Measurements from ENCODE around the gene GJD2. TPM values are rescaled to one million over a fixed set of nuclear protein-coding genes. Genes with fewer than 3 reads are reported as not detected.

Gene GJD2
- total RNA-seq, 1 donor from 2014 or later = 0.38 TPM

GRCh38 chr15:34739346-34739745 is 15.5 kb downstream of the GJD2 start:
- DNase-seq (ENCODE audit: low spot score, unreplicated experiment) = no peak
- Mint-ChIP-seq H3K36me3 (ENCODE audit: insufficient read depth) (no peaks in the 10 kb centered on the region), H3K4me3 (ENCODE audit: low read depth) (no peak overlapping the region), H3K27me3 (peaks cover 43% of the 10 kb centered on the region), H3K9me3 (ENCODE audit: low read depth) (no peaks in the 10 kb centered on the region), H3K27ac (no peak overlapping the region), H3K4me1 (ENCODE audit: low read depth) (peaks cover 6% of the 10 kb centered on the region)
- TF ChIP-seq CTCF (IDR thresholded peaks at IDR 0.05; ENCODE audit: unreplicated experiment) = no peak

- no peak for DNase-seq (ENCODE audit: low spot score, unreplicated experiment)
- Mint-ChIP-seq H3K4me1 (ENCODE audit: low read depth) (peaks cover 6% of the 10 kb centered on the region), H3K4me3 (ENCODE audit: low read depth) (no peak overlapping the region), H3K27me3 (peaks cover 34% of the 10 kb centered on the region), H3K36me3 (ENCODE audit: insufficient read depth) (no peaks in the 10 kb centered on the region), H3K27ac (no peak overlapping the region), H3K9me3 (ENCODE audit: low read depth) (no peaks in the 10 kb centered on the region)
- TF ChIP-seq CTCF (IDR thresholded peaks at IDR 0.05; ENCODE audit: unreplicated experiment) = no peak
Measured at GRCh38 chr15:34738002-34738401, 16.8 kb downstream of the GJD2 start.

- Mint-ChIP-seq H3K27me3 (peaks cover 33% of the 10 kb centered on the region), H3K27ac (no peak overlapping the region), H3K9me3 (ENCODE audit: low read depth) (no peaks in the 10 kb centered on the region), H3K4me3 (ENCODE audit: low read depth) (no peak overlapping the region), H3K36me3 (ENCODE audit: insufficient read depth) (no peaks in the 10 kb centered on the region), H3K4me1 (ENCODE audit: low read depth) (peaks cover 6% of the 10 kb centered on the region)
- no peak for TF ChIP-seq CTCF (IDR thresholded peaks at IDR 0.05; ENCODE audit: unreplicated experiment)
- DNase-seq (ENCODE audit: low spot score, unreplicated experiment) = no peak
Measured at GRCh38 chr15:34737477-34737876, 17.3 kb downstream of the GJD2 start.

DNA sequence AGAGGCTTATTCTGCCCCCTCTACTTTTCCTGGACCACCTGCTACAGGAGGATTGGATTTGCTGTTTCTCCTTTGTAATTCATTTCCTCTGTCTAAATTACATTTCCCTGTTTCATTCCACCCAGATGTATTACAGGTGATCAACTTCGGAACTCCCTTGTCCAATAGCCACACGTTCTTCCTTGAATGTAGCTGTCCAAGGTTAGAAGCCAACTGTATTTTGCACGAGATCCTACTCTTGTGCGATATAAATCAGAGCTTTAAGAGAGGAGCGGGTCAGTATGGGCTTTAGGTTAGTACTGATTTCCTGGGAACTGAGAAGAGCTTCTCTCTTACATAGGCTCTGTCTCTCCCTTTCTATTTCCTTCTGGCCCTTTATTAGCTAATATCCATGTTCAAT is 20.5 kb downstream of the GJD2 start:
- H3K4me1 Mint-ChIP-seq (ENCODE audit: low read depth) = peaks cover 6% of the 10 kb centered on the region
- no peaks in the 10 kb centered on the region for H3K36me3 Mint-ChIP-seq (ENCODE audit: insufficient read depth)
- peaks cover 17% of the 10 kb centered on the region for H3K27me3 Mint-ChIP-seq
- no peaks in the 10 kb centered on the region for H3K9me3 Mint-ChIP-seq (ENCODE audit: low read depth)
- TF ChIP-seq CTCF (IDR thresholded peaks at IDR 0.05; ENCODE audit: unreplicated experiment) = no peak
- H3K4me3 Mint-ChIP-seq (ENCODE audit: low read depth) = no peak overlapping the region
- DNase-seq (ENCODE audit: low spot score, unreplicated experiment) = no peak
- H3K27ac Mint-ChIP-seq = no peak overlapping the region

- no peak overlapping the region for H3K4me3 Mint-ChIP-seq (ENCODE audit: low read depth)
- H3K36me3 Mint-ChIP-seq (ENCODE audit: insufficient read depth) = no peaks in the 10 kb centered on the region
- H3K27me3 Mint-ChIP-seq = peaks cover 12% of the 10 kb centered on the region
- H3K9me3 Mint-ChIP-seq (ENCODE audit: low read depth) = no peaks in the 10 kb centered on the region
- DNase-seq (ENCODE audit: low spot score, unreplicated experiment) = no peak
- no peak overlapping the region for H3K27ac Mint-ChIP-seq
- H3K4me1 Mint-ChIP-seq (ENCODE audit: low read depth) = peaks cover 6% of the 10 kb centered on the region
- TF ChIP-seq CTCF (IDR thresholded peaks at IDR 0.05; ENCODE audit: unreplicated experiment) = no peak
Measured at GRCh38 chr15:34733621-34734020, 21.2 kb downstream of the GJD2 start.

Data from progenitor cell of endocrine pancreas (in vitro differentiated cells).